NCI-H2081 (cell line): ENCODE data around the gene RLN2.

ENCODE experiments used
- DNase-seq, 2 experiments: peaks; one replicate each; lab custom pipeline; 2025; lab: John Stamatoyannopoulos, UW

The RLN2 gene

GRCh38 chr9:5269249-5269715 lies 35.2 kb downstream of the RLN2 start:
- no peak for DNase-seq

DNA sequence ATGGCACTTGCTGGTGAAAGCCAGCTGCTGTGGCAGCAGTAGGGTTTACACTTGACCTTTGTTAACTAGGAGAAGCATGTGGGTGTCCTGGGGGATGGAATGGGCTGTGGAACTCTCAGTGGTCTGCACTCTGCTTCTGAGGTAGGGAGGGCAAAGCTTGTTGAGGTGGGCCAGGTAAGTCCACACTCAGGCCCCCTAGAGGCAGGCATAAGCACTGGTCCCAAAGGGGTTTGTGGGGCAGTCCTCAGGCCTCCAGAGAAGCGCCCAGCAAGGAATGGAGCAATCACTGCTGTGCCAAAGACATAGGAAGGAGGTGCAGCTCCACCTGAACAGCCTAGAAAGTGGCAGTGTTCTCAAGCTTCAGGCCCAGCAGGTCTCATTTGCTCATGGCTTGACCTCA lies 38.6 kb downstream of the RLN2 start:
- DNase-seq, result no peak

- no peak for DNase-seq
Observed at GRCh38 chr9:5264219-5264595, 40.3 kb downstream of the RLN2 start.

DNA sequence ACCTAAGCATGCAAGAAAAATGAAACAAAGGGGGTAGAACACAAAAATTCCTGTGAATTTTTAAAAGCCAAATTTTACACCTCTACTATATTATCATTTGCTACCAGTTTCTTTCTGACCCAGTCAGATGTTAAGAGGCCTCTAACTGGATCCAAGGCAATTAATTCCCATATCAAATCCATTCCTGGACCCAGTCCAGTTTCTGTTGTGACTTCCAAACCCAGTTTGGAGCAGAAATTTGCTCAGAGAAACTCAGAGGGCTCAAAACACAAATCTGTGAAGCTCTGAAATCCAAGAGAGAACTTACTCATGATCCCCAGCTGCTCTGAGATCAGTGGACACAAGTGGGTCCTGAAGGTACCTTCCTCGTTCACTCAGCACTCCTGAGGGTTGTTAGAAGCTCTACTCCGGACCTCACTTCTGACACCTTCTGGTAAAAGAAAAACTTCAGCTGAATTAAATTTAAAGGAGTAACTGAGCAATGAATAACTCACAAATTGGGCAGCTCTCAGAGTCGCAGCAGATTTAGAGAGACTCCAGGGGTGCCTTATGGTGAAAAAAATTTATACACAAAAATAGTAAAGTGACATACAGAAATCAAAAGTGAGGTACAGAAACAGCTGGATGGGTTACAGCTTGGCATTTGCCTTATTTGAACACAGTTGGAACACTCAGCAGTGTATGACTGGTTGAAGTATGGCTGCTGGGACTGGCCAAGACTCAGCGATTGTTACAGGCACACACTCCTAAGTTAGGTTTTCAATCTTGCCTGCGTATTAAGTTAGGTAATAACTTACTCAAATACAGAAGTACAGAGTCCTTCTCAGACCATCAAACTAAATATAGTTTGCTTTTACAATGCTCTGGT lies 40.9 kb downstream of the RLN2 start:
- DNase-seq, result no peak
